ENCODE results near the gene RHO.

- TF ChIP-seq, protein P1, sequence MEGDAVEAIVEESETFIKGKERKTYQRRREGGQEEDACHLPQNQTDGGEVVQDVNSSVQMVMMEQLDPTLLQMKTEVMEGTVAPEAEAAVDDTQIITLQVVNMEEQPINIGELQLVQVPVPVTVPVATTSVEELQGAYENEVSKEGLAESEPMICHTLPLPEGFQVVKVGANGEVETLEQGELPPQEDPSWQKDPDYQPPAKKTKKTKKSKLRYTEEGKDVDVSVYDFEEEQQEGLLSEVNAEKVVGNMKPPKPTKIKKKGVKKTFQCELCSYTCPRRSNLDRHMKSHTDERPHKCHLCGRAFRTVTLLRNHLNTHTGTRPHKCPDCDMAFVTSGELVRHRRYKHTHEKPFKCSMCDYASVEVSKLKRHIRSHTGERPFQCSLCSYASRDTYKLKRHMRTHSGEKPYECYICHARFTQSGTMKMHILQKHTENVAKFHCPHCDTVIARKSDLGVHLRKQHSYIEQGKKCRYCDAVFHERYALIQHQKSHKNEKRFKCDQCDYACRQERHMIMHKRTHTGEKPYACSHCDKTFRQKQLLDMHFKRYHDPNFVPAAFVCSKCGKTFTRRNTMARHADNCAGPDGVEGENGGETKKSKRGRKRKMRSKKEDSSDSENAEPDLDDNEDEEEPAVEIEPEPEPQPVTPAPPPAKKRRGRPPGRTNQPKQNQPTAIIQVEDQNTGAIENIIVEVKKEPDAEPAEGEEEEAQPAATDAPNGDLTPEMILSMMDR (IDR thresholded peaks at IDR 0.05; ENCODE audit: low read length) = no peak
- TF ChIP-seq EZH2 (optimal IDR thresholded peaks at IDR 0.05; ENCODE audit: low read depth, low read length) (no peak), EZH2phosphoT487 (IDR thresholded peaks at IDR 0.05; ENCODE audit: low read length) (no peak)
Measured at GRCh38 chr3:129567176-129567705, 38.8 kb downstream of the RHO start.

Measured in MM.1S (cell line).